Activated T-helper 17 cell treated with anti-CD3 and anti-CD28 coated beads, Interleukin-2, amount 50 U/mL, for 72 hours (primary cell): Measurements from ENCODE around the gene SLCO3A1. TPM values are rescaled to one million over a fixed set of nuclear protein-coding genes. Genes with fewer than 3 reads are reported as not detected.

Source experiments
- ATAC-seq: fragments of 150-1000 bp; cut with Tn5 transposase; replicated peaks from 2 replicates; pipeline ENCODE4 v1.10.0; 2021; ENCODE audit warnings: mild to moderate bottlenecking, moderate library complexity
- H3K27ac Mint-ChIP-seq: one replicate; pipeline ENCODE4 v1.8.0; 2022; ENCODE audit warnings: mixed read lengths
- H3K27me3 Mint-ChIP-seq: one replicate; pipeline ENCODE4 v1.8.0; 2022; ENCODE audit warnings: mixed read lengths
- H3K36me3 Mint-ChIP-seq: one replicate; pipeline ENCODE4 v1.8.0; 2022; ENCODE audit warnings: low read depth, mild to moderate bottlenecking, mixed read lengths
- H3K4me1 Mint-ChIP-seq: one replicate; pipeline ENCODE4 v1.8.0; 2022; ENCODE audit warnings: mixed read lengths
- H3K4me3 Mint-ChIP-seq: one replicate; pipeline ENCODE4 v1.8.0; 2022; ENCODE audit warnings: mild to moderate bottlenecking, mixed read lengths
- H3K9me3 Mint-ChIP-seq: one replicate; pipeline ENCODE4 v1.8.0; 2022; ENCODE audit warnings: mixed read lengths
- total RNA-seq, 2 donors: library from RNA; stranded (reverse); gene quantifications; one replicate each; pipeline ENCODE4 v1.2.3, GENCODE V29; 2022

The SLCO3A1 gene
- total RNA-seq, 2 donors from 2014 or later, result 7.0 to 11.0 TPM

DNA sequence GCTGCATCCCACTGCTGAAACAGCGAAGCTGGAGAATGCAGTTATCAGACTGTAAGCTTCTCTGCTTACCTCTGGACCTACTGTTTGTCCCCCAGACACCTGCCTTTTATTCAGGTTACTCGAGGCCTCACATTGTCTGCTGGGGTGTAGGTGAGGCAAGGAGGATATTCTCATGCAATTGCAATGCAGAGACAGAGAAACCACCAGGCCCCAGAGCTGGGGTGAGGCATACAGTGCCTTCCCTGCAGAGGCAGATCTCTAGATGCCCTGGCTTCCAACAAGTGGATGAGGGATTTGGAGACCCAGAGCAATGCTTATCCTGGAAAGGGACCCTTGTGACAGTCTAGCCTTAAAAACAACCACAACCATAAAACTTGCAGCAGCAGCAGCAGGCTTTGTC, 276.7 kb downstream of the SLCO3A1 start:
- Mint-ChIP-seq H3K27me3 (no peaks in the 10 kb centered on the region), H3K4me3 (no peak overlapping the region), H3K4me1 (peaks cover 5% of the 10 kb centered on the region), H3K9me3 (no peaks in the 10 kb centered on the region), H3K36me3 (peaks cover 94% of the 10 kb centered on the region), H3K27ac (no peak overlapping the region)
- ATAC-seq, result no peak

DNA sequence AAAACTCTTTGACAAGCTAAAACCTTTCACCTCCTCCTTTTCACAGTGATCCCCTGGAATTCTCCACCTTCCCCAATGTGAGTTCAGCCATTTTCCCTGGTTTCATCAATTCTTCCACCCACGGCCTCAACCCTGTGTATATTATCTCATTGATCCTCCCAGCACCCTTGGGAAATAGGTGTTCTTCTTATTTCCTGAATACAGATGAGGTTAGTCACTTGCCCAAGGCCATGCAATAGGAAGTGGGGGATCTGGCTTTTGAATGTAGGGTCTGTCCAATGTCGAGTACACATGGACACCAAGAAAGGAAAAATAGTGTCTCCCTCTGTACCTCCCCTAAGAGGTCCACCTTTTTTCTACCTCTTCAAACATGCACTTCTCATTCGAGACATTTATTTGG, 277.4 kb downstream of the SLCO3A1 start:
- Mint-ChIP-seq H3K9me3 (no peaks in the 10 kb centered on the region), H3K36me3 (peaks cover 94% of the 10 kb centered on the region), H3K4me3 (no peak overlapping the region), H3K27me3 (no peaks in the 10 kb centered on the region), H3K4me1 (peaks cover 5% of the 10 kb centered on the region), H3K27ac (no peak overlapping the region)
- ATAC-seq, result no peak

DNA sequence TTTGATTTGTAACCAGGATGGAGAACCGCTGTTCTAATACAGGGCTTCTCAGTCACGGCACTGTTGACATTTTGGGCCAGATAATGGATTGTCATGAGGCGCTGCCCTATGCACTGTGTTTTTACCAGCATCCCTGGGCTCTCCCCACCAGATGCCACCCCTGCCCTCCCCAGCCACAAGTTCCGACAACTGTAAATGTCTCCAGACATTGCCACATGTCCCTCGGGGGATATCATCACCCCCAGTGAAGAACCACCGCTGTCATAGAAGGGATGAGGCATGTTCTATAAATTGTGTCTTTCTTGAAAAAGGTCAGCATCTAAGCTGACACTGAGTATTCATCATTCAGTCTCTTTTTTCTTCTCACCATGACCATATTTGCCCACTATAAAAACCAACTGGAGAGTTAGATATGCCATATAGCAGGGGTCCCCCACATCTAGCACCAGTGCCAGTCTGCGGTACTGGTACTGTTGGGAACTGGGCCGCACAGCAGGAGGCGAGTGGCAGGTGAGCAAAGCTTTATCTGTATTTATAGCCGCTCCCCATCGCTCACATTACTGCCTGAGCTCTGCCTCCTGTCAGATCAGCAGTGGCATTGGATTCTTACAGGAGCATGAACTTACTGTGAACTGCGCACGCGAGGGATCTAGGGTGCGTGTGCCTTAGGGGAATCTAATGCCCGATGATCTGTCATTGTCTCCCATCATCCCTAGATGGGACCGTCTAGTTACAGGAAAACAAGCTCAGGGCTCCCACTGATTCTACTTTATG, 279.7 kb downstream of the SLCO3A1 start:
- H3K4me1 Mint-ChIP-seq, result peaks cover 5% of the 10 kb centered on the region
- no peaks in the 10 kb centered on the region for H3K9me3 Mint-ChIP-seq
- H3K27ac Mint-ChIP-seq, result no peak overlapping the region
- H3K36me3 Mint-ChIP-seq, result peaks cover 82% of the 10 kb centered on the region
- no peak for ATAC-seq
- no peaks in the 10 kb centered on the region for H3K27me3 Mint-ChIP-seq
- no peak overlapping the region for H3K4me3 Mint-ChIP-seq

DNA sequence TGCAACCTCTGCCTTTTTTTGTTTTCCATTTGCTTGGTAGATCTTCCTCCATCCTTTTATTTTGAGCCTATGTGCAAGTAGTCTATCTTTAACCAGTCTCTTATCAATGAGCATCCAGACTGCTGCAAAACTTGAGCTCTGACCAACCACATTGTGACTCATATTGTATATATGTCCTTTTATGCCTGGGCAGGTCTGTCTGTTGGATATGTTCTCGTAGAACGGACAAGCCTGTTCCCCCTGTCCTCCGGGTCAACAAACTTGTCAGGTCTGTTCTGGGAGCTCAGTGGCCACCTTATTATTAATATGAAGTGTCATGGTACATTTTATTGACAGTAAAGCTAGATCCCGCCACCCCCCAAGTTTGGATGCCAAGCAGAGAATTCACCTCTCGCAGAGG, 287.3 kb downstream of the SLCO3A1 start:
- no peak for ATAC-seq
- Mint-ChIP-seq H3K4me1 (no peaks in the 10 kb centered on the region), H3K4me3 (no peak overlapping the region), H3K27me3 (no peaks in the 10 kb centered on the region), H3K36me3 (peaks cover 12% of the 10 kb centered on the region), H3K9me3 (no peaks in the 10 kb centered on the region), H3K27ac (no peak overlapping the region)

DNA sequence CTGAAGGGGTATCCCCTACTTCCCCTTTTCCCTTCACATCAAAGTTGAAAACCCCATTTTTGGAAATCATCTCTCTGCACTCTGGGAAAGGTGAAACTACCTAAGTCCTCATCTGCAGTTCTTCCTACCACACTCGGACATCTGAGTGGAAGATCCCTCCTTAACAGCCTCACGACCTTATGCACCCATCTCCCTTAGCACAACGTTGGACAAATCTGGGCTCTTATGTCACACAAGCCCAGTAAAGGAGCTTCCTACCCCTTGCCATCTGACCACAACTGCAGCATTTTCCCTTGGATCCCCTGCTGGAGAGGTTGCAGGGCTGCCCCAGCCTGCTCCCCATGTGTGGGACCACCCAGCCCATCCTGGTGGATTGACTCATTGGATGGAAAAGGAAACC, 288.1 kb downstream of the SLCO3A1 start:
- no peaks in the 10 kb centered on the region for H3K27me3 Mint-ChIP-seq

DNA sequence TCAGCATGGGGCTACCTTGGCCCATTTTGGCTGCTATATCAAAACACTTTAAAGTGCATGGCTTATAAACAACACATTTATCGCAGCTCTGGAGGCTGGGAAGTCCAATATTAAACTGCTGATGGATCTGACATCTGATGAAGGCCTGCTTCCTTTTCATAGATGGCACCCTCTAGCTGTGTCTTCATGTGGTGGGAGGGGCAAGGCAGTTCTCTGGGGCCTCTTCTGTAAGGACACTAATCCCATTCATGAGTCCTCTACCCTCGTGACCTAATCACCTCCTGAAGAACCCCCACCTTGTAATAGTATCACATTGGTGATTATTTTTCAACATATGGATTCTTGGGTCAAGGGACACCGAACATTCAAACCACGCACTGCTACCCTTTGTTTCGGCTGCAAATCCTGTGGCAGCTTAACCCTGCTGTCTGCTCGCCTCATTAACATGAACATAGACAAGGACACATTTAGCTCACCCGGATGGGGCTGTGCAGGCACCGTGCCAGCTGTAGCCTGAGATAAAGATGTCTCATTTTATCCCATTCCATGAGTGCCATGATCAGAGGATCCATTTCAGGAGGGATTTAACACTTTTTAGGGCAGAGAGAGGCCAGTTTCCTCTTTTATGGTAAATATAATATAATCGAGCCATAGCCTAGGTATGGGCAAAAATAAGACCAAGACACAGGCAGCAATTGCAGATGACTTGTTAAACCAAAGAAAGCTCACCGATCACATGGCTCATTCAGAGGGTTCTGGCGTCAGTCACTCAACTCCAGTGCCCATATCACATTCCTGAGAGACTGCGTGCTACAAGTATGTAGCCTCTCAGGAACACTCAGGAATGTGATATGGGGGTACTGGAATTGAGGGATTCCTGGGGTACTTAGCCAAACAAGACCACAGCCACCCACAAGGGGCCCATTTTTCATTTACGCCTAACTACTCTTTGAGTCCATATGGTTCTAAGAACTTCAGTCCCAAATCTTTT, 289.0 kb downstream of the SLCO3A1 start:
- ATAC-seq, result no peak
- Mint-ChIP-seq H3K4me3 (no peak overlapping the region), H3K36me3 (peaks cover 18% of the 10 kb centered on the region), H3K9me3 (no peaks in the 10 kb centered on the region), H3K27me3 (no peaks in the 10 kb centered on the region), H3K4me1 (no peaks in the 10 kb centered on the region), H3K27ac (no peak overlapping the region)

More for the DNA sequence above, 288.1 kb downstream of the SLCO3A1 start:
- Mint-ChIP-seq H3K27ac (no peak overlapping the region), H3K4me3 (no peak overlapping the region), H3K4me1 (no peaks in the 10 kb centered on the region), H3K9me3 (no peaks in the 10 kb centered on the region), H3K36me3 (peaks cover 12% of the 10 kb centered on the region)
- no peak for ATAC-seq

DNA sequence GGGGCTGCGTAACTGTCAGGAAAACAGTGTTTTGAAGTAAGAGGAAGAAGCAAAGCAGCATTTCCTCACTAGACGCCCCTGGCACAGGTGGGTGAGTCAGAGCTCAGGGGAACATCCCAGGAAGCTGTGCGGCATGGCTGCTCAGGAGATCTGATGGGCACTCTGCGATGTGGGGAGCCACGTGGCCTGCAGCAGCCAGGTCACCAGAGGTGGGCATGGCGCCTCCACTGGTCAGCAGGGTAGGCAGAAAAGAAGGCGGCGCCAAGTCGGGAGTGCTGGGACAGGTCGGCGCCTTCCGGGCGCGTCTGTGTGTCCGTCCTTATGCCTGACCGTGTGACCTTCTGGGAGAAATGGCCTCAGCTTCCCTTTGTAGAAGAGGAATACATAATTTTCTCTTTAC, 290.3 kb downstream of the SLCO3A1 start:
- Mint-ChIP-seq H3K27me3 (no peaks in the 10 kb centered on the region), H3K4me1 (no peaks in the 10 kb centered on the region), H3K36me3 (peaks cover 27% of the 10 kb centered on the region), H3K4me3 (no peak overlapping the region), H3K27ac (no peak overlapping the region), H3K9me3 (no peaks in the 10 kb centered on the region)
- no peak for ATAC-seq

DNA sequence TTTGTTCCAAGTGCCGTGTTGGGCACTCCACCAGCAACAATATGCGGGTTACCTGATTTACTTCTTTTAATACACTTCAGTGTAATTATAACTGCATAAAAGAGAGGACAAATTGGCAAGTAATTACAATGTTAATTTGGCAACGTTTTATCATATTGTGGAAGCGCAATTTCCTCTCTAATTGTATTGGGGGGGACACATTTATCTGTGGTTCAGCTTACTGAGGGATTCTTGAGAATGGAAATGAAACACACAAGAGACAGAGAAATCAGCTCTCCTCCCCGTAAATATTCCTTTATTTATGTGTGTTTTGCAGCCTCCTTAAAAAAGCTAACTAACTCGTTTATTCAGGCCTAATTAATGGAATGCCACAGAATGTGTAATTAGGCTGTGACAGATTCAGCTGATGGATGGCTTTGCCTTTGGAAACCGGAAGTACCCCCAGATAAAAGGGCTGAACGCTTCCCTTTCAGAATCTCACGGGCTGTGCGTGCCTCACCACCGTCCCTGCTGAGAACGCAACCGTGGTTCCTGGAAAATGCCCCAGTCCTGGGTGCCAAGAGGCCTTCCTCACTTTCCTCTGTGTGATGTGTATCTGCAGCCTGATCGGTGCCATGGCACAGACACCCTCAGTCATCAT, 293.1 kb downstream of the SLCO3A1 start:
- Mint-ChIP-seq H3K4me3 (no peak overlapping the region), H3K4me1 (no peaks in the 10 kb centered on the region), H3K36me3 (peaks cover 51% of the 10 kb centered on the region), H3K27me3 (no peaks in the 10 kb centered on the region), H3K9me3 (no peaks in the 10 kb centered on the region), H3K27ac (no peak overlapping the region)
- no peak for ATAC-seq

DNA sequence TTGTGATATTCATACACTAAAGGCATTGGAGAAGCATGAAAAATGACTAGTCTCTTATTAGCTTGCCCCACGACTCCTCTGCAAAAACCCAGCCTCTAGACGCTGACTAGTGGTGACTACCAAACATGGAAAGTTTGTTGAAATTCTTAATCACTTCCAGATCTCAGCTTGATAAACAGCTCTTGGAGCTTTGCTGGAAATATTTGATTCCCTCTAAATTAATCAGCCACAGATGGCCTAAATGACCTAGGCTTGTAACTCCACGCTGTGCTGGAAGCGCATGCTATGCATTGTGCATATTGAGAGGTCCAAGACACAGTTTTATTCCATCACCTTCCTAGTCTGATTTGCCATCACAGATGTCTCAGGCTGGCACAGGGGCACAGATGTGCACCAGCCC, 295.5 kb downstream of the SLCO3A1 start:
- Mint-ChIP-seq H3K27ac (no peak overlapping the region), H3K4me1 (peaks cover 5% of the 10 kb centered on the region), H3K36me3 (peaks cover 75% of the 10 kb centered on the region), H3K9me3 (no peaks in the 10 kb centered on the region), H3K27me3 (no peaks in the 10 kb centered on the region), H3K4me3 (no peak overlapping the region)
- no peak for ATAC-seq

DNA sequence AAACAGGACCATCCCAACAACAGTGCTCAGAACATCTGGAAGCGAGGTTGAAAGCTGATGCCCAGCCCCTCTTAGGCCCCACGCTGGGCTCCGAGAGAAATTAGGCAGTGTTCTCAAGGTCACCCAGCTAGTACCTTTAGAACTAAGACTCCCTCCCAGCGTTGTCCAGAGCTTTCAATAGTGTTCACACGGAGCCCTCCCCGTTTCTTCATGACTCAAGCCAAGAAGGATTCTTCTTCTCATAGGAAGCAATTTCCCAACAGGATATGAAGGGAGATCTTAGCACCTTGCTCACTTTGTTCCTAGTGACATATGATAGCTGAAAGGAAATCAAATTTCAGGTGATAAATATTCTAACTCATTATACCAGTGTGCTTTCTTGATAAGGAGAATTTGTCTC, 296.0 kb downstream of the SLCO3A1 start:
- H3K4me1 Mint-ChIP-seq, result peaks cover 5% of the 10 kb centered on the region
- peaks cover 79% of the 10 kb centered on the region for H3K36me3 Mint-ChIP-seq
- H3K4me3 Mint-ChIP-seq, result no peak overlapping the region
- H3K9me3 Mint-ChIP-seq, result no peaks in the 10 kb centered on the region
- no peaks in the 10 kb centered on the region for H3K27me3 Mint-ChIP-seq
- no peak overlapping the region for H3K27ac Mint-ChIP-seq
- ATAC-seq, result no peak

DNA sequence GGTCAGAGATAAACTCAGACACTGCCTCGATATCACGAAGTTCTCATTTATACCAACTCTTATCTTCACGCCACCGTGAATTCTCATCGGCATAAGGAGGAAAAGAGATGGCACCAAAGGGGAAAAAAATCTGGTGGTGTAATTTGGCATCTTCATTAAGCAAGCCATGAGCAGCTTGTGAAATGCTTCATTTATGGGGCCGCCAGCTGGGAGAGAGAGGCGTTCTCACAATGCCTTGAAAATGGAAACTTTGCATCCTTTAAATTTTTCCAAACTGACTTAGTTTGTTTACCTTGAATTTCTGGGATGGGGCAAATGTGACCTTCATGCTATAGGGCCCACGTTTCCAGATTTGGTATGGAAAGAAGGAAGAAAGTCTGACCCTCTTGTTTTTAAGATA, 297.7 kb downstream of the SLCO3A1 start:
- no peaks in the 10 kb centered on the region for H3K9me3 Mint-ChIP-seq
- H3K27me3 Mint-ChIP-seq, result no peaks in the 10 kb centered on the region
- H3K36me3 Mint-ChIP-seq, result peaks cover 90% of the 10 kb centered on the region
- no peak overlapping the region for H3K4me3 Mint-ChIP-seq
- no peak for ATAC-seq
- H3K27ac Mint-ChIP-seq, result no peak overlapping the region
- peaks cover 5% of the 10 kb centered on the region for H3K4me1 Mint-ChIP-seq

DNA sequence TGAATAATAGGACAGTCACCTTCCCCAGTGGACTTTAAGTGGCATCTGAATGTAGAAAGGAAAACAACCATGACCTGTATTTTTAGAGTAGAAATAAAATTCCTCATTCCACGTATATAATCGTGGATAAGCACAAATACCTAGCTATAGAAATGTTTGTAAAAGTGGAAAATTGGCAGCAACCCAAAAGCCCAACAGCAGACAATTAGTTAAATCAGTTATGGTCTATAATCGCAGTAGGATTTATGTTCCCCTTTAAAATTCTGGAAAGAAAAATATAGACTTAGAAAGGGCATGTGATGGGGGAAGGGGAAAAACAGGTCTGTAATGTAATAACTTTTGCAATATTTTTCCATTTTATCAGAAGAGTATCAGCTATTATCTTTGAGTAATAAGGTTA, 298.2 kb downstream of the SLCO3A1 start:
- ATAC-seq, result no peak
- Mint-ChIP-seq H3K27me3 (no peaks in the 10 kb centered on the region), H3K4me3 (no peak overlapping the region), H3K36me3 (peaks cover 88% of the 10 kb centered on the region), H3K9me3 (no peaks in the 10 kb centered on the region), H3K4me1 (peaks cover 5% of the 10 kb centered on the region), H3K27ac (no peak overlapping the region)

DNA sequence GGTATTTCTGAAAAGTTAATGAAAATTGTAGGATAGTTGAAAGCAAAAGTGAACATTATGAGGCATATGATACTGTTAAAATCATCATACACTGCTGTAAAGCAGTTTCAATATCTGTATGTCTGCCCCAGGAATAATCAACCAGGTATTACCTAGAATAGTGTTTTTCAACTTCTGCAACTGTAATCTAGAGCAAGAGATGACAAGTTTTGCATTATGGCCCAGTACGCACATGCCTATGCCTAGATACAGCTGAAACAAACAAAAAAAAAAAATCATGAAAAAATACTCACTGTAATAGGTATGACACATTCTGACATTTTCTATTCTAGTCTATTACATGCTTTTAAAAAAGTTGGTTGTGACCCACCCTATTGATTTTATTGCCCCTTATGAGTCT, 299.5 kb downstream of the SLCO3A1 start:
- Mint-ChIP-seq H3K27ac (no peak overlapping the region), H3K27me3 (no peaks in the 10 kb centered on the region)
- peak; percentile 52 for ATAC-seq

DNA sequence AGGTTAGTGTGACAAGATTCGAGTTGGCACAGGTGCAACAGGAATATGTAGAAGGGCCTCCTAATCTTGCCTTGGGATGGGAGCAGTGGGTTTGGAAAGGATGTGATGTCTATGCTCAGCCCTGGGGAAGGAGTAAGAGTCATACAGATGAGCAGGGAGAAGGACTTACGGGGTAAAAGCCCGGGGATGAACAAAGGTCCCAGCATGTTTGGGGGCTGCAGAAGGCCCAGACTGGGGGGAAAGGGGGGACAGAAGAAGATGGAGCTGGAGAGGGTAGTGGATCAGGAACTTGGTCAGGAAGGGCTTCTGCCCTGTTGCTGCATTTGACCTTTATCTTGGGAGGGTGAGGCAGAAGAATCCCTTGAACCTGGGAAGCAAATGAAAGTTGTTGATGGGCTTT, 300.1 kb downstream of the SLCO3A1 start:
- ATAC-seq, result no peak
- no peaks in the 10 kb centered on the region for H3K27me3 Mint-ChIP-seq
- peaks cover 10% of the 10 kb centered on the region for H3K4me1 Mint-ChIP-seq
- H3K36me3 Mint-ChIP-seq, result peaks cover 91% of the 10 kb centered on the region
- H3K9me3 Mint-ChIP-seq, result no peaks in the 10 kb centered on the region
- H3K4me3 Mint-ChIP-seq, result no peak overlapping the region
- peak overlapping the region; percentile 31 for H3K27ac Mint-ChIP-seq

More for the DNA sequence above, 299.5 kb downstream of the SLCO3A1 start:
- Mint-ChIP-seq H3K4me1 (peaks cover 5% of the 10 kb centered on the region), H3K9me3 (no peaks in the 10 kb centered on the region), H3K36me3 (peaks cover 88% of the 10 kb centered on the region), H3K4me3 (no peak overlapping the region)
